ENCODE data around the gene NXPH3.

NXPH3 gene

DNA sequence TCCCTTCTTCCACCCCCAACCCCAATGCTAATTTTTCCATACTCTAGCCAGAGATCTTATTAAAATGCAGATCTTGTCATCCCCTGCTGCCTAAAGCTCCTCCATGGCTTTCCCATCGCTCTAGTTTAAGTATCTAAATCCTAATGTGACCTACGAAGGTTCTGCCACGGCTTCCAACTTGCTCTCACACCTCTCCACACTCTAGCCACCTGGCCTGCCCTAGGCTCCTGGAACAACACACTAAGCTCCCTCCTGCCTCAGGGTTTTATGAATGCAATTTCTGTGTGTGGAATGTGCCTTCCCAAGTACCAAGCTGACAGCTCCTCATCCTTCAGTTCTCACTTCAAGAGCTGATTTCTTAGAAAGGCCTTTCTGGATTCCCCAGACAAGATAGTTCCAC lies 16.6 kb downstream of the NXPH3 start:
- DNase-seq (ENCODE audit: low read depth in 2 of 2): no peak

GRCh38 chr17:49595328-49595727 lies 19.7 kb downstream of the NXPH3 start:
- DNase-seq (ENCODE audit: low read depth in 2 of 2): no peak

- no peak for DNase-seq (ENCODE audit: low read depth in 2 of 2)
Observed at GRCh38 chr17:49595980-49596379, 20.3 kb downstream of the NXPH3 start.

DNA sequence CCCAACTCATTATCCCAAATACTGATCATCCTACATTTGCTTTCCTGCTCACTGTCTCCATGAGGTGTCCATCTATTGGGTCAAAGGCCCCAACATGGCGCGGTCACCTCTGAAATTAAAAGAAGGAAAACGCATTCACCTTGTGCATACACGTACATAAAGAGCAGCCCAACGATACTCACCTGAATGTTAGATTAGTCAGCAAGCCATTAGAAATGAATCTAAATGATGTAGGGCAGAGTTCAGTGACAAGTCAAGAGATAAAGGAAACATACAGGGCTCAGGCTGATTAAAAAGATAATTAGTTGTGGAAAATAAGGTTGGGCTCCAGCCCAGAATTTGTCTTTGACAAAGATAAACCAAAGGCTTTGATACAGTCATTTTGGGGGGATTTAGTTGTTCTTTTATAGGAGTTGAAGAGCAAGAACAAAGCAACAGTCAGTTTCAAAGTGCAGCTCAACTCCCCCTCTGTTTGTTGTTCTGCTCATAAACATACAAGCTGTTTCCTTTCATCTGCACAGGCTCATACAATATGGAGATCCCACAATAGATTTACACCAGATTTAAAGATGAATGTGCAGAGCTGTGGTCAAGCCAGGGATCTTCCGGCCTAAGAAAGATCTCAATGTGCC lies 21.1 kb downstream of the NXPH3 start:
- no peak for DNase-seq (ENCODE audit: low read depth in 2 of 2)

DNA sequence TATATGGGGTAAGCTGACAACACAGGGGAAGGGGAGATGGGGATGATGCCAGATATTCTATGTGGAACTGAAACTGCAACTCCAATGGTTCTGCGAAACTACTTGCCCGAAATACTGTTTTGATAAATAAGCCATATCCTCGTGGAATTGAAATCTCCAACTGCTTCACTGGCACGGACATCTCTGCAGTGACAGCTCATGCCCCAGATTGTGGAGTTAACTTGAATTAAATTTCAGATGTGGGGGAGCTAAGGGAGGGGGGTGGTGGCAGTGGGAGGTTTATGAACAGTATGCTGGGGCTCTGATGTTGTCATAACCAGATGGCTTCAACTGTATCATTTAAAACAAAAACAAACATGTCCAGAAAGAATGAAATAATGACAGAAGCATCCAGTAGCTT lies 21.8 kb downstream of the NXPH3 start:
- no peak for DNase-seq (ENCODE audit: low read depth in 2 of 2)

GRCh38 chr17:49597928-49598655 lies 22.4 kb downstream of the NXPH3 start:
- no peak for DNase-seq (ENCODE audit: low read depth in 2 of 2)

DNA sequence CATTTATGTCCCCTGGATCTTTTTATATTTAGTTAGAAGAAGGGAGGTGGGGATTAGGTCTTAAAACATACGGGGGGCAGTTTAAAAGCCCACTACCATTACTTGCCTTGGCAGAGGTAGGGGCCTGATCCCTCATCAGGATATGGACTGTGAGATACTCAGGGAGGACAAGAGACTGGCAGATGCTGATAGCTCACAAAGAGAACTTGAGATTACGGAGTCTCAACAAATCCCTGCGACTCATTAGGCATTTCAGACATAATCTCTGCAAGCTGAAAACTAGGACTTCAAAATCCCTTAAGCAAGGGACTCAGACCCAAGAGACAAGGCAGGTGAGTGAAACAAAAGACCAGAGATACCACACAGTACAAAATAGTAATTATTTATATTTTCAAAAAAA lies 23.2 kb downstream of the NXPH3 start:
- no peak for DNase-seq (ENCODE audit: low read depth in 2 of 2)

DNA sequence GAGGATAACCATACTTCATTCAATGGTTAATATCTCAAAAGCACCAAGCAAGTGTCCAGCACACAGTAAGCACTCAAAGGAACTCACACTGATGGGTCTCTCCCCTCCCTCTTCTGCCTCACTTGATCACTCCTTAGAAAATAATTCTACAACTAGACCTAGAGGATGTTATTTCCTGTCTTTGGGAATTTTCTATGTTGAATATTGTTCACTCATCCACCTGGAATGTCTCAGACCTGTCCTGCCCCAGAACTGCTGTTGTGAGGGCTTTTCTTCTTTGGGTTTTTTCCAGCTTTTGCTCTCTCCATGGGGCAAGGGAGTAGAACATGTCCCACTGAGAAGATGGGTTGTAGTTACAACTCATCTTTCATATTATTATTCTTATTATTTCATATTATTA lies 25.3 kb downstream of the NXPH3 start:
- no peak for DNase-seq (ENCODE audit: low read depth in 2 of 2)

DNA sequence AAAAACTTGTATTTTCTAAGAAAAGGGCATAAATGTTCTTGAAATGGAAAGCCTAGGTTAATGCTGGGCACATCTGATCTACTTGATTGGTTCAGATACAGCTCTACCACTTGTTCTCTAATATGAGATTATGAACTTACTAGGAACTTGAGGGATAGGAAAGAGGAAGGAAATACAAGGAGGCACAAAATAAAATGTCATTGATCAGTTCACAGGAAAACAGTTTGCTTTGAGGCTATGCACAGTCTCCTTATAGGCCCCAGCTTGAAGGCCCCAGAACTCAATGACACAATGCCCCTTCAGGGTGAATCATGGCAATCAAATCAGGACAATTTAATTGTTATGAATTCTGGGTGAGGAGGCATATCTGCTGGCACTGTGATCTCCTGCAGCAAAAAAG lies 27.1 kb downstream of the NXPH3 start:
- no peak for DNase-seq (ENCODE audit: low read depth in 2 of 2)

GRCh38 chr17:49603238-49603637 lies 27.6 kb downstream of the NXPH3 start:
- no peak for DNase-seq (ENCODE audit: low read depth in 2 of 2)

GRCh38 chr17:49603720-49604119 lies 28.0 kb downstream of the NXPH3 start:
- DNase-seq (ENCODE audit: low read depth in 2 of 2): no peak

DNA sequence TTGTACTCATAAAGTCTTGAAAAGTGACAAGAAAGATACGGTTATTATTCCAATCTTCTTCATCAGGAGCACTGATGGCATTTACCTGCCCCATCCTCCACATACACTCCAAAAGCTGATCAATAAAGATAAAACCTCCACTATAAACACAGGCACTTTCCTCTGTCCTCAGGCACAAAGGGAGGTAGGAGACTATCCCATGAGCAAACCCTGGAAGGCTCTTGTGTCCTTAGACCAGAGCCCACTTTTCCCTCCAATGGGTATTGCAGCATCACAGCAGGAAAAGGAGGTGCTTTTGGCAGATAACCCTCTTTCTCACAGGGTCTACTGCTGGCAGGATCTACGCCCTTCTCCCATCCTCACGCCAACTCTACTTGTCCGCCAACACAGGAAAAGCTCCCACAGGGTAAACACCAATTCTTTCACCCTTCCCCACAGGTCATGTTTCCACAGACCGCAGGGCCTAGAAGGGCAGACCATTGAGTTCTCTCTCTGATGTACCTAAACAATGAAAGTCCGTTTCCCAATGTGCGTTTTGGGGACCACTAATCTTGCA lies 28.7 kb downstream of the NXPH3 start:
- DNase-seq (ENCODE audit: low read depth in 2 of 2): no peak

GRCh38 chr17:49610883-49611584 lies 35.4 kb downstream of the NXPH3 start:
- DNase-seq (ENCODE audit: low read depth in 2 of 2): no peak

GRCh38 chr17:49612726-49613125 lies 37.1 kb downstream of the NXPH3 start:
- DNase-seq (ENCODE audit: low read depth in 2 of 2): no peak

DNA sequence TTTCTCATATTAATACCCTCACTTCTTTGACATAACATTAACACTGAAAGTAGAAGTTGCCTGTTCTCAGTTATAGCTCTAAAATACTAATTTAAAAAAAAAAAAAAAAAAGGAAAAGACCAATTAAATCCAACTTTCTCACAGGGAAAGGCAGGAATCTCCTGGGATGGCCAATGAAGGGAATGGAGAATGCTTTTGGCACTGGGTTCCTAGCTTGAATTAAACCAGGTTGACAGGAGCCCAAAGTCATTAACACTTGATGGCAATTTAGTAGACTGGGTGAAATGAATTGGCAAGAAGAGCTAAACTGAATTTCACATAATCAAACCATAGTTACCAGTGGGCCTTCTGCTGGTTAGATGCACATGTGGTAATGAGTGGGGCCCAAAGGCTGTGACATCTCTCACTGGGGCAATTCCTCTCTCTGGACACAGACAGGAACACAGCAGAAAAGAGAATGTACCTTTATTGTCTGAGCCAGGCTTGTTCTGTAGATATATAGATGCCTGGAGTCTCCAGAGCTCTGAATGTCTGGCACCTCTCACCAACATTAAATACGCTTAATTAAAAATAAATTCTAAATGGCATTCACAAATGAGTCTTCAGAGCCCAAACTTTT lies 37.6 kb downstream of the NXPH3 start:
- DNase-seq (ENCODE audit: low read depth in 2 of 2): no peak

DNA sequence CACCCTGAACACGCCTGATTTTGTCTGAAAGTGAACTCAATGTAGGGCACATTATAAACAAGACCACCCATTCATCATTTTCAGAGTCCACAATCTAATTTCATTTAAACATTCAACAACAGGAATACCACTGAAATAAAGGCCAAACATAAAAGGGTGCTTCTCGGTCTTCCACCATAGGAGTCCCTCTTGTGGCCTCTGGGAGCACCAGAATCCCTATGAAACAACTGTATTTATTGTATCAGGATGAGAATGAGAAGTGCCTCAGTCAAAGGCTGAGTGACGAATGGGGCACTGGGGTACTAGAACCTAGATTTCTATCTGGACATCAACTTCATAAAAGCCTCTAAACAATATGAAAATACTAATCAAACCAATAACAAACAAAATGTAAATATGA lies 40.4 kb downstream of the NXPH3 start:
- DNase-seq (ENCODE audit: low read depth in 2 of 2): no peak

DNA sequence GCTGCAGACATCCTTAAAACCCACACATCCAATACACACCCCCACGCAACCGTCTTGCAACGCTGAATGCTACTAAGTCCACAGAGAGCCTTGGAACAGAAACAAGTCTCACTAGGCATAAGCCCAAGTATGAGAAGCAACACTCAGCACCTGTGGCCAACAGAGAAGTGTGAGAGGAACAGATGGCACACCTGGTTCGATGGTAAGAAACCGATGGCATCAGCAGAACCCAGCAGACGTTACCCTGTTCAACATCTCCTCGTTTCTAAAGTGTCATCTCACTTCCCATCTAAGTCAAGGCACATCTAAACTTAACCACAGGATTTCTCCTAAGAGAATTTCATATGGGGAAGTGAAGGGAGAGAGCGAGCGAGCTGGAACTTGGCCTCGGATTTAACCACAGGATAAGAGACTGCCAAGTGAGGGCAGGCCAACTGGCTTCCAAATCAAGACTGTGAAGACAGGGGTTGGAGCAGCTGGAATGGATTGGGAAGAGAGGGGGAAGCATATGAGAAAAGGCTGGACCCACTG lies 41.0 kb downstream of the NXPH3 start:
- no peak for DNase-seq (ENCODE audit: low read depth in 2 of 2)

DNA sequence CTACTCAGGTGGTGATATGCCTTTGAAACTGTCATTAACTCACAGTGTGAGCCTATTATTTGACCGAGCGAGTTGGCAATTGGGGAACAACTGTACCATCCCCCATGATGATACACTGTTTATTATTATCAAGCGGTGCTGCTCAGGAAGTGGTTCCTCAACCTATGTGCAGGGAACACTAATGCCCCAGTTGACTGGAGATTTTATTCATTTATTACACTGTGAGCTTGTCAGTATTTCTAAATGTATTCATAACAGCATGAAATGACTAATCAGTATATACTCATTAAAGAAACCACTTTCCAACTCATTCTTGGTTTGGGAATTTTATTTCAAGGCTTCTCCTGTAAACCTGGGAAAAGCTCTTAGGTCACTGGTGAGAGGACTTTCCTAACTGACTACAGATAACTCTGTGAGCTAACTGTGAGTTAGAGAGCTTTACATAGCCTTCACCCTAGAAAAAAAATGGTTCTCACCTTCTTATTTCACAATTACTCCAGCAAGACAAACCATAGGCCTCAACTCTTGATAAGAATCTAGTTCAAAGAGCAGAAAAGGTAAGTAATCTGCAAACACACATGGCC lies 42.4 kb downstream of the NXPH3 start:
- no peak for DNase-seq (ENCODE audit: low read depth in 2 of 2)

- DNase-seq (ENCODE audit: low read depth in 2 of 2): no peak
Observed at GRCh38 chr17:49621420-49621819, 45.7 kb downstream of the NXPH3 start.

- DNase-seq (ENCODE audit: low read depth in 2 of 2): no peak
Observed at GRCh38 chr17:49621946-49622529, 46.4 kb downstream of the NXPH3 start.

DNA sequence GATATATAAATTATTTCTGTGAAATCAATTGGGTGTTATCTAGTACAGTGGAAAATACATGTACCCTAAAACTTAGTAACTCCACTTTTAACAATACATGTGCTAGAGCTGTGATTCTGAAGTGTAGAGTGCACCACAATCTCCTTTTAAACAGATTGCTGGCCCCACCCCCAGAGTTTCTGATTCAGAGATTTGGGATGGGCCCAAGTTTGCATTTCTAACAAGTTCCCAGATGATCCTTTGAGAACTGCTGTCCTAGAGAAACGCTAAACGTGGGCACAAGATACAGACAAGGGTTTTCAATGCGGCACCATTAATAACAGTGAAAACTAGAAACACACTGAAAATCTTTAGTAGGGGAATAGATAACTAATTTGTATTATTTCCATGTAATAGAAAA lies 49.2 kb downstream of the NXPH3 start:
- DNase-seq (ENCODE audit: low read depth in 2 of 2): no peak

All from stimulated activated CD4-positive, alpha-beta T cell treated with anti-CD3 and anti-CD28 coated beads, Interleukin-12 subunit alpha, Interleukin-12 subunit beta, amount 100 ng/mL, for 24 hours (primary cell).